ENCODE data around the gene DIRAS2. TPM values are rescaled to one million over a fixed set of nuclear protein-coding genes. Genes with fewer than 3 reads are reported as not detected.

DIRAS2 gene, protein sequence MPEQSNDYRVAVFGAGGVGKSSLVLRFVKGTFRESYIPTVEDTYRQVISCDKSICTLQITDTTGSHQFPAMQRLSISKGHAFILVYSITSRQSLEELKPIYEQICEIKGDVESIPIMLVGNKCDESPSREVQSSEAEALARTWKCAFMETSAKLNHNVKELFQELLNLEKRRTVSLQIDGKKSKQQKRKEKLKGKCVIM
- total RNA-seq (2013) = not detected
- polyA plus RNA-seq = not detected
- under 0.01 TPM in 1 of 2 replicates, not detected in the other for polyA minus RNA-seq
- 0 to 5.2 (median 0.08) reads per million in 11 experiments for total RNA-seq

DNA sequence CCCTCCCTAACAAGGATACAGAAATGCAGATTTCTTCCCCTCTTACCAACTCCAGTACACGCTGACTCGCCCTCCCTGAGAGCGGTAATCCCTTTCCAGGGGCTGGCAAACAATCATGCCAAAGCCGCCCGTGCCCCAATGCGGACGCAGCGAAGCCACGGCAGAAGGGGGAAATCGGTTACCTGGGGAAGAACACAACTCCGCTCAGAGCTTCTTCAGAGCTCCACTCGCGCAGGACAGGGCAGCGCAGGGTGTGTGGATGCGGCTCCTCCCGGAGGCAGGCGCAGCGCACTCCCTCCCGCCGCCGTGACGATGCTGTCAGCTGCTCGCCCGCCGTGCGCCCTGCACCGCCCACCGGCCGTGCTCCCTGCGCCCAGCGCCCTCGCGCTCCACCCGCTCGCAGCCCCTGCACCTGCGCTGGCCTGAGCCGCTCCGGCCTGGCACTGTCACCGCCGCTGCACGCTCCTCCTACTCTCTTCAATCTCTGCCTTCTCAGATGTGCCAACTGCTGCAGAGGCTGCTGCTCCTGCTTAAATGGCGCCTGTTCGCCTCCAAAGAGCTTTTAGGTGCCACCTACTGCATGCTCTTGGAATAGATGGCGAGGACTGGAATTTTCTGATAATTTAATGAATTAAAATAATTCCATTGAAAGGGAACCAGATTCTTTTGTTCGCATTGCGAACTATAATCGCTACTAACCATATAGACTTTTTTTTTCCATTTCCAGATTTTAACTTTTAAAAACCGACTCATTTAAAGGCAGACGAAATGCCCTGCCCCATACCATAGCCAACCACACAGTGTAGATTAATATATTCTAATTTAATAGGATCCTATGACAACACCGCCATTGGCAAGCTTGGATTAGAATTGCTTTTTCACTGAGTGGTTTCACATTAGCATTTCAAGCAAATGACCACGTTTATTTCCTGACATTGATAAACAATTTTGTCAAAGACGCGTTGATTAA is at the start of gene DIRAS2:
TSS of gene DIRAS2 (minus strand) at position 255 of the 970 bp plus-strand sequence. CDS start 28,997 bp downstream, outside the sequence.
- TF ChIP-seq, protein P1, sequence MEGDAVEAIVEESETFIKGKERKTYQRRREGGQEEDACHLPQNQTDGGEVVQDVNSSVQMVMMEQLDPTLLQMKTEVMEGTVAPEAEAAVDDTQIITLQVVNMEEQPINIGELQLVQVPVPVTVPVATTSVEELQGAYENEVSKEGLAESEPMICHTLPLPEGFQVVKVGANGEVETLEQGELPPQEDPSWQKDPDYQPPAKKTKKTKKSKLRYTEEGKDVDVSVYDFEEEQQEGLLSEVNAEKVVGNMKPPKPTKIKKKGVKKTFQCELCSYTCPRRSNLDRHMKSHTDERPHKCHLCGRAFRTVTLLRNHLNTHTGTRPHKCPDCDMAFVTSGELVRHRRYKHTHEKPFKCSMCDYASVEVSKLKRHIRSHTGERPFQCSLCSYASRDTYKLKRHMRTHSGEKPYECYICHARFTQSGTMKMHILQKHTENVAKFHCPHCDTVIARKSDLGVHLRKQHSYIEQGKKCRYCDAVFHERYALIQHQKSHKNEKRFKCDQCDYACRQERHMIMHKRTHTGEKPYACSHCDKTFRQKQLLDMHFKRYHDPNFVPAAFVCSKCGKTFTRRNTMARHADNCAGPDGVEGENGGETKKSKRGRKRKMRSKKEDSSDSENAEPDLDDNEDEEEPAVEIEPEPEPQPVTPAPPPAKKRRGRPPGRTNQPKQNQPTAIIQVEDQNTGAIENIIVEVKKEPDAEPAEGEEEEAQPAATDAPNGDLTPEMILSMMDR (IDR thresholded peaks at IDR 0.05) = no peak
- H3K4me1 ChIP-seq (ENCODE audit: control insufficient read depth in 1 of 2, insufficient read depth in 2 of 2, low read length in 2 of 2) = peaks cover 5 to 9% of the 10 kb centered on the region in 2 donors
- Mint-ChIP-seq H3K27ac (peak within 1 kb of the TSS in 1 of 7 donors; percentile 46), H3K4me1 (peaks cover 11% of the 10 kb centered on the region), H3K27me3 (ENCODE audit: low read depth in 3 of 3) (peaks cover 46 to 67% (median 63%) of the 10 kb centered on the region in 3 donors), H3K4me3 (peak within 1 kb of the TSS; percentile 71 to 84), H3K9me3 (peaks cover 0 to 3% (median 2%) of the 10 kb centered on the region in 7 donors), H3K36me3 (peaks cover 2 to 3% of the 10 kb centered on the region in 2 donors)
- intact Hi-C loops (cut with micrococcal nuclease) = no loop called here
- H3K9me3 ChIP-seq (replicated peaks in 1 of 2; ENCODE audit: control insufficient read depth in 1 of 2, insufficient read depth in 1 of 2, low read length in 2 of 2) = peaks cover 0 to 12% of the 10 kb centered on the region in 2 donors
- no peaks in the 10 kb centered on the region for H4K20me1 ChIP-seq (ENCODE audit: insufficient read depth, low read length)
- peak within 1 kb of the TSS; percentile 69 for H2AFZ ChIP-seq (ENCODE audit: insufficient read depth, low read depth, low read length, poor library complexity, severe bottlenecking)
- peak within 1 kb of the TSS in 1 of 3 experiments; percentile 64 for H3K4me3 ChIP-seq (replicated peaks in 1 of 3; ENCODE audit: low read depth in 2 of 3, low read length in 3 of 3)
- WGBS (ENCODE audit: insufficient coverage) = 1% methylated on average over 41 of the region's 53 CpGs
- peaks cover 58 to 59% of the 10 kb centered on the region in 2 donors for H3K27me3 ChIP-seq (ENCODE audit: control insufficient read depth in 2 of 2, insufficient read depth in 2 of 2, low read length in 2 of 2)
- peak within 1 kb of the TSS; percentile 68 for H3K4me2 ChIP-seq (replicated peaks; ENCODE audit: extremely low read depth, low read length, poor library complexity, severe bottlenecking)
- H3K79me2 ChIP-seq (ENCODE audit: insufficient read depth, low read length) = no peaks in the 10 kb centered on the region
- no peak within 1 kb of the TSS for H3K27ac ChIP-seq (ENCODE audit: low read depth in 1 of 2, low read length in 2 of 2)
- no peak for DNase-seq
- H3K9ac ChIP-seq (ENCODE audit: insufficient read depth, low read length, poor library complexity, severe bottlenecking) = no peak within 1 kb of the TSS
- no peaks in the 10 kb centered on the region for H3K36me3 ChIP-seq (replicated peaks in 1 of 2; ENCODE audit: control insufficient read depth in 1 of 2, insufficient read depth in 2 of 2, low read length in 2 of 2)

DNA sequence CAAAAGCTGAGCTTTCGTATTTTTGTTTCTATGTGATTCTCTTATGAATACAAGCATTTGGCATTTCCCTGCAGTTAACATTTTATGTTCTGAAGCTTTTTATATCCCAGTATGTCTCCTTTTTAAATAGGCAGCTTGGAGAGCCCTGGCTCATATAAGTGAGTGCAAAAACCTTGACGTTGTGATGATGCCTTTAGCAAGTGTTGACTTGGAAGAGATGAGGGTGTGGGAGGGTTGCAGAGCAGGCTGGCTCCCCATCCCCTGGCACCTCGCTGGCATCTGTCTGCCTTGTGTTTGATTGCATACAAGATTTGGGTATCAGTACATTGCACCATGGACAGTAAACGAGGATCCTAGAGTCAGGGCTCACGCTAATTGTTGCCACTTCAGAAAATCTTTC is 42.1 kb upstream of the DIRAS2 start:
- Mint-ChIP-seq H3K36me3 (no peaks in the 10 kb centered on the region), H3K27me3 (ENCODE audit: low read depth in 3 of 3) (peaks cover 2 to 5% (median 3%) of the 10 kb centered on the region in 3 donors), H3K4me1 (no peaks in the 10 kb centered on the region), H3K27ac (no peak overlapping the region), H3K9me3 (peaks cover 2 to 14% (median 6%) of the 10 kb centered on the region in 7 donors), H3K4me3 (no peak overlapping the region)
- WGBS (ENCODE audit: insufficient coverage) = 90% methylated on average over 4 of the region's 5 CpGs
- no peaks in the 10 kb centered on the region for H3K4me1 ChIP-seq (ENCODE audit: control insufficient read depth in 1 of 2, insufficient read depth in 2 of 2, low read length in 2 of 2)
- no peaks in the 10 kb centered on the region for H4K20me1 ChIP-seq (ENCODE audit: insufficient read depth, low read length)
- DNase-seq = no peak
- H3K36me3 ChIP-seq (replicated peaks in 1 of 2; ENCODE audit: control insufficient read depth in 1 of 2, insufficient read depth in 2 of 2, low read length in 2 of 2) = no peaks in the 10 kb centered on the region
- no peaks in the 10 kb centered on the region for H3K79me2 ChIP-seq (ENCODE audit: insufficient read depth, low read length)
- H3K4me3 ChIP-seq (replicated peaks in 1 of 3; ENCODE audit: low read depth in 2 of 3, low read length in 3 of 3) = no peak overlapping the region
- H3K27ac ChIP-seq (ENCODE audit: low read depth in 1 of 2, low read length in 2 of 2) = no peak overlapping the region
- TF ChIP-seq, protein P1 (IDR thresholded peaks at IDR 0.05) = no peak
- H3K4me2 ChIP-seq (replicated peaks; ENCODE audit: extremely low read depth, low read length, poor library complexity, severe bottlenecking) = no peak overlapping the region
- intact Hi-C loops (cut with micrococcal nuclease) = no loop called here
- H2AFZ ChIP-seq (ENCODE audit: insufficient read depth, low read depth, low read length, poor library complexity, severe bottlenecking) = no peak overlapping the region
- peaks cover 0 to 4% of the 10 kb centered on the region in 2 donors for H3K9me3 ChIP-seq (replicated peaks in 1 of 2; ENCODE audit: control insufficient read depth in 1 of 2, insufficient read depth in 1 of 2, low read length in 2 of 2)
- H3K9ac ChIP-seq (ENCODE audit: insufficient read depth, low read length, poor library complexity, severe bottlenecking) = no peak overlapping the region
- H3K27me3 ChIP-seq (ENCODE audit: control insufficient read depth in 2 of 2, insufficient read depth in 2 of 2, low read length in 2 of 2) = no peaks in the 10 kb centered on the region
